GM18511 (cell line): Measurements from ENCODE around the gene HOXA9.

Experiments
- ATAC-seq: cut with Tn5 transposase; IDR thresholded peaks from one replicate; pipeline ENCODE4 v1.9.1; 2021; ENCODE audit warnings: mild to moderate bottlenecking, moderate library complexity; ENCODE audit not compliant: unreplicated experiment

HOXA9 gene

GRCh38 chr7:27201580-27202017 lies 36.3 kb upstream of the HOXA9 start:
- no peak for ATAC-seq

DNA sequence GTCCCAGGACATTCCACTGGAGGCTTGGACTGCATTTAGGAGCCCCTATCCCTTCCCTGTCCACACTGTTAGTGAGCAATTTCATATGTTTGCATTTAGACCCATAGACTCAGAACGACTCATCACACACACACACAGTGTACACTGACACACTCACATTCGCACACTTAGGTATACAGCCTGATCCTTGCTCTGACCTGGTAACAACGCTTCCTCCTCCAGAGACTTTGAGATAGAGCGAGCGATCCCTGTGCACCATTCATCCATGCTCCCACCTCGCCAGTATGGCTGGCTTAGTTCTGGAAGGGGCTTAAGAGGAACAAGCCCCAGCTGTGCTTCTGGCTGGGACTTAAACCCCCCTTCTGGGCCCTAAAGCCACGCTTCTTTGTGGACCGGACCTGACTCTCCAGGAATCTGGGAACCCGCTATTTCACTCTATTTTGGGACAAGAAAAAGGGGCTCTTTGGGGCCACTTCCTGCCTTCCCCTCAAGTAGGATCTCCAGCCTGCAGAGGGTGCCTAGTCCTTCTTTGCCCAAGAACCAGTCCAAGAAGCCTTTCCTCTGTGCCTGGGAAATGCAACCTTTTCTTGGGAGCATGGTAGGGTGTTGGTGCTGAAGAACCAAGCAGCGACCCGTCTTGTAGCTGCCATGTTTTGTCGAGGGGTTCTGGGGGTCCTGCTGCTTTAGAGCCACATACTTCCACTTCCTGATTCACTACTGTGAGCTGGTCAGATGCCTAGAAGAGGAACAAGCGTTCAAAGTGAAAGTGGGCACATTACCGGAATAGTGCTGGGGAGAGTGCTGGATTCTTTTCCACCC lies 35.6 kb upstream of the HOXA9 start:
- no peak for ATAC-seq

- peak; percentile 50 for ATAC-seq
These were observed 34.8 kb upstream of the HOXA9 start, which contains the start of gene HOXA13 for GRCh38 chr7:27199849-27200760. HOXA13 (minus strand) TSS chr7:27200091; CDS start chr7:27200077, 14 bp downstream.

DNA sequence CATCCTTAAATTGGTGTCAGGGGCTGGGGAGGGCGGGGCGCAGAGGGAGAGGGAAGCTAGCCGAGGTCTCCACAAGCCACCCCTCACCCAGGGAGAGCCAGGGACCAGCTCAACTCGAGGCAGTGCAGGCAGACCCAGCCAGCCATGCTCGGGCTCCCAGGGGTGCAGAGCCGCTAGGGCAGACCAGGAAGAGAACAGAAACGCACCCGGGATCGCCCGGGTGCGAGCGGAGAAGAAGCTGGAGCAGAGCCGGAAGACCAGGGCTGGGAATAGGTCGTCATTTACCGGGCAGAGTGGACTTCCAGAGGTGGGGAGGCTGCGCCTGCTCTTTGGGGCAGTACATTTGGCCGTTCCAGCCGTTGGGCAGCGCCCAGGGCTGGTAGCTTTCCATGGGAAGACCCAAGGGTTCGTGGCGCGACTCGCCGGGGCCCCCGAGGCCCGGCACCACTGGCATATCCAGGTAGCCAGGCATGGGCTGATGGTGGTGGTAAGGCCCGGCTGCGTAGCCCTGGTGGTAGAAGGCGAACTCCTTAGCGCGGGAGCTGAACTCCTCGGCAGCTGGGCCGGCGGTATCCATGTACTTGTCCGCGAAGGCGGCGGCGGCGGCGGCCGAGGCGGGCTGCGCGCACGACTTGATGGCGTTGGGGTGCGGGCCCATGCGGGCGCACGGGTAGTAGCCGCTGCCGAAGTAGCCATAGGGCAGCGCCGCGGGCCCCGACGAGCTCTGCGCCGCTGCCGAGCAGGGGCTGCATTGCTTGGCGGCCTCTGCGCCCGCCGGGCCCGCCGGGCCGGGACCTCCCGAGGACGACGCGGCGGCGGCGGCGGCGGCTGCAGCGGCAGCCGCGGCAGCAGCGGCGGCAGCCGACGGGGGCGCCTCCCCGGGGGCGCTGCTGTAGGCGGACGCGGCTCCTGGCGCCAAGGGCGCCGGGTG lies 33.8 kb upstream of the HOXA9 start:
- no peak for ATAC-seq

DNA sequence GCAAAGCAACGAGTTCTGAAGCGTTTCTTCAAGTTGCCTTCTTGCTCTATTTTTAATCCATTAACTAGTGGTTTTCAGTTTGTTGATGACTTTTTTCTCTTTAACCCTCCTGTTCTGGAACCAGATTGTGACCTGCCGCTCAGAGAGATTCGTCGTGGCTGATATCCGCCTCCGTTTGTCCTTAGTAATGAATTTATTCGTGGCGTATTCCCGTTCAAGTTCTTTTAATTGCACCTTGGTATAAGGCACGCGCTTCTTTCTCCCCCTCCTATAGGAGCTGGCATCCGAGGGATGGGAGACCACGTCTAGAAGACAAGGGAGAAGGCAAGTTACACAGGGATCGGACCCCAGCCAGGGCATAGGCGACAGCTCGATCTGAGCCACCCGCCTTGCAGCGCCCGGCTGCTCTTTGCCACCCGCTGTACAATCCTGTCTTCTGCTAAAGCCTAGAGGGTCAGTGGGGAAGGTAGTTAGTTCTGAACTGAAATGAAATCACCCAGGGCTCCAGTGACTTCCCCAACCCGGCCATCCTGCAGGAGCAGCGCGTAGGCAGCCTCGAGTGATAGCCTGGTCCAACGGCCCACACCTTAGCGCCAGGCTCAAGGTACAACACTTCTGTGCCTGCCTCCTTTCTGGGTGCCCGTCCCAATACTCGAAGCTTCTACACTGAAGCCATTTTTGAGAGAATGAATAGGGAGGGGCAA lies 33.0 kb upstream of the HOXA9 start:
- no peak for ATAC-seq

DNA sequence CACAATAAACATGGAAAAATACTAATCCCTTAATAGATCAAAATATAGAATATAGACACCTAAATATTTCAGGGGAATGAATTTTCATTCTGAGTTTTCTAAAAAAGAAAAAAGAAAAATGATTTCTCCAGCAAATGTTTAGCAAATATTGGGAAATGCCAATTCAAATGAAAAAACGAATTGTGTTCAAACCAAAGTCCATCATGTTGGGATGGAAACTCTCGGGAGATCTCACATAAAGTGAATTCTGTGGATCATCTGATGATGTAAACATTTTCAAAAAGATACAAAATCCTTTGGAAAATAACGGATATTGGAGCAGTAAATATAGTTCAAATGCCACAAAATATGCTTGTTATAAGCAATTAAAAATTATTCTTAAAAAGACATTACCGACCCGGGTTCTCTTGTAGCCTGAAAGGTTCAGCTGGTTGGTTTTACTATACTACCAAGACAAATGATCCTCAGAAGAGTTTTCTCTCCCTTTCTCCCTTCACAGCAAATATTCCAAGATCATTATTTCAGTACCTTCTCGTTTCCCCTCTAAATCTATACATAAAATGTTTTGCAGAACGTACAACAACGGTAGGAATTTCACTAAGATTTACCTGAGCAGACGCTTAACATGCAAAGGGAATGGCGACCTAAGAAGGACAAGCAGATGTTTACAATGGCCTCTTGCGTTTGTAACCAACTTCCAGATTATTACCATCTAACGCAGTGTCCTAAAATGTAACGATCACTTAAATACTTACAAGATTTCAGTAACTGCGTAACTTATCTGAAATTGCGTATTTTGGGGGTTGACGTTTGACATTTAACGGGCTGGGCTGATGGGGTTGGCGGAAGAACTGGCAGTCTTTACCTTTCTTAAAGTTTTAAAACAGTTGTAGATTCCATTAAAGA lies 32.1 kb upstream of the HOXA9 start:
- ATAC-seq, result no peak

DNA sequence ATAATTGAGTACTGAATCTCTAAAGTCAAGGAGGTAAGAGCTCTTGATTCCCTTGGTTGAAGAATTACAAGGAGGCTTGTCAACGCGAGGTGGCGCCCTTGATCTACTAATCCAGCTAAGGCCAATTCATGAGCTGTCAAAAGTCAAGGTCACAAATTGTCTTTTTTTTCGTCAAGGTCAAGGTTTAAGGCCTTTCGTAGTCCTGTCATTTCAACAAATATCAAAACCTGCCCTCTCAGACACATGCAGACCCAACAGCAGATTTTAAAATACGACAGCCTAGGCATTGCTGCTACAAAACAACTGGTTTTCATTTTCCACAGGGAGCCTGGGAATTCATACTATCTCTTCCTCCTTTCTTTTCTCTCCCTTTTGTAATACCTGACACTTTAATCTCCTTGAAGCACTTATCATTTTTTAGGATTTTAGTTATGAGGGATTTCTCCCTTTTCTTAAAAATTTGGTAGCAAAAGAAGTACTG lies 31.0 kb upstream of the HOXA9 start:
- no peak for ATAC-seq

DNA sequence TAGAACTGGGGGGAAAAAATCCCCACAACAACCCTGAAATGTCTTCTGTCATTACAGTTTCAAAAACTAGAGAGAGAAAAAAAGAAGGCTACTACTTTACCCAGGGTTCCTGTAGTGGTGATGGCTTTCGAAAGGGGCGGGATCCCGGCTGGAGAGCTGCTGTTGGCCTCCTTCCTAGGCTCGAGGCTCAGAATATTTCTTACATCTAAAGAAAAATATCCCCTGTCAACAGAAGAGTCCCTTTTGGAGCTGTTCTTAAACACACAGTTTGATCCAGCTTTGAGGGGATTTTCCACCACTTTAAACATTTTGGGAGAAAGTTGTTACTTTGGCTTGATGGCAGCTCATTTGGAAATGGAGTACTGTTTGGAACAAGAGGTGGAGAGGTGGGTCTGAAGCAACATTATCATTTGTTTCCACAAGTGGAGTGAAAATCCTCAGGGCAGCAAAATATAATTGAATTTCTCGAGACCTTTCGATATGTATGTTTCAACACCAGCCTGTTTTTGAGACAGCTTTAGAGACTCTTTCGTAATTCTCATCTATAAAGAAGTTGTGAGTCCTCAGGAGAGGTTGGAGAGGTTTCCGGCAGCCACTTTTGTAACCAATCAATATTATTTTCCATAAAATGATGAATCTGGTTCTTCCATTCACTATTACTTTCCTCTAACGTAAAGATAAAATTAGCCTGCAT lies 29.5 kb upstream of the HOXA9 start:
- no peak for ATAC-seq

GRCh38 chr7:27194002-27194352 lies 28.6 kb upstream of the HOXA9 start:
- ATAC-seq, result no peak

DNA sequence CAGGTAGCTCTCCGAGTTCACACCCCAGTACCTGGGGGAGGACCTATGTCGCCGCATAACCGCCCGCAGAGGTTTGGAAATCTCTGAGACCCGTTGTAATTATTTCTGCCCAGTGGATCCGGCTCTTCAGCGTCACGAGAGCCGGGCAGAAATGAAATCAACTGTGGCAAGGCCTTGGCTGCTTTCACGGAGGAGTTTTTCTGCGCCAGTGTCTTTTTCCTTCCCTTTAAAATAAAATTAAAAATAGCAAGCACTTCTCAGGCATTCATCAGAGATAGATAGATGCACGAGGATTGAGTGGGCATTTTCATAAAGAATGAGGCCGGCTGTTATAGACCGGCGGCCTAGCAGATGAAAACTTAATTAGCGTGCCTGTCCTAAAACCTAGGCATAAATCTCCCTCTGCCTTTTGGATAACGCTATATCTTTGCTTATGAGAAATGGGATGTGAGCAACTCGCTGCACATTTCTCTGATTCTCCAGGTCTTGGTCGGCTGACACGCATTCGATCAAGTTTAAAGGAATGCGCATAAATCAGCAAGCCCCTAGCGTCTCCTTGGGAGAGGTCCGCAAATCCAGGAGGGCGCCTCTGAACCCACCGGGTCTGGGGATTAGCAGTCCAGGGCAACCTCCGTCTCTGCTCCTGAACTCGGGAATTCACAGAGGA lies 28.1 kb upstream of the HOXA9 start:
- no peak for ATAC-seq

GRCh38 chr7:27192546-27193334 lies 27.4 kb upstream of the HOXA9 start:
- ATAC-seq, result no peak

DNA sequence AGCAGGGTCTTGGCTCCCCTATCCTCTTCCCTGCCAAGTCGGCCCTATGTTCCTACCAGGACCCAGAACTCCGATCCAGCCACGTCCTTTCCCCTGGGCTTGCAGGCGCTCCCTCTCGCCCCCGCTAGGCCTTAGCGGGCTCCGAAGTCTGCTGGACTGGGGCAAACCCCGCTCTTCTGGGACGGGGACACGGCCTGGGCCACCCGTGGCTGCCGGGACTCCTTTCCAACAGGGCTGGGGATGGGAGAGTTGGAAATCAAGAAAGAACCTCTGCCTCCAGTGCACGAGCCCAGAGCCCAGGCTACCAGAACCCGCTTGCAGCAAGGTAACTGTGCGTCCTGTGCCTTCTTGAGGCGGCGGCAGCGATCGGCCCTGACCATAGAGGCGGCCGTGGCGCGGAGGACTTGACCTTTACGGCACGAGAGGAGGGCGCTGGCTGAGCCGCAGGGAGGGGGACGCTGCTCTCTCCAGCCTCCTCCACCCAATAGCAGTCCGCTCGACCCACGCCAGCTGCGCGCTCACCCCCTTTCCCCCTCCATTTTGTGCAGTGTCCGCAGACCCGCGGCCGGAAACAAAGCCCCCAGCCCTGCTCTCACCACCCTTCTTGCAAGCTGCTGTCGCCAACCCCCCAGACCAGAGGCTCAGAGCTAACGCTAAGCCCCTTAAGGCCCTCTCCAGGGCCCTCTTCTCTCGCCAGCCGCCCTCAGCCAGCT lies 26.7 kb upstream of the HOXA9 start:
- ATAC-seq, result no peak

- no peak for ATAC-seq
These were observed 25.9 kb upstream of the HOXA9 start for GRCh38 chr7:27191161-27191731.

GRCh38 chr7:27189997-27190748 lies 24.8 kb upstream of the HOXA9 start:
- ATAC-seq, result no peak

DNA sequence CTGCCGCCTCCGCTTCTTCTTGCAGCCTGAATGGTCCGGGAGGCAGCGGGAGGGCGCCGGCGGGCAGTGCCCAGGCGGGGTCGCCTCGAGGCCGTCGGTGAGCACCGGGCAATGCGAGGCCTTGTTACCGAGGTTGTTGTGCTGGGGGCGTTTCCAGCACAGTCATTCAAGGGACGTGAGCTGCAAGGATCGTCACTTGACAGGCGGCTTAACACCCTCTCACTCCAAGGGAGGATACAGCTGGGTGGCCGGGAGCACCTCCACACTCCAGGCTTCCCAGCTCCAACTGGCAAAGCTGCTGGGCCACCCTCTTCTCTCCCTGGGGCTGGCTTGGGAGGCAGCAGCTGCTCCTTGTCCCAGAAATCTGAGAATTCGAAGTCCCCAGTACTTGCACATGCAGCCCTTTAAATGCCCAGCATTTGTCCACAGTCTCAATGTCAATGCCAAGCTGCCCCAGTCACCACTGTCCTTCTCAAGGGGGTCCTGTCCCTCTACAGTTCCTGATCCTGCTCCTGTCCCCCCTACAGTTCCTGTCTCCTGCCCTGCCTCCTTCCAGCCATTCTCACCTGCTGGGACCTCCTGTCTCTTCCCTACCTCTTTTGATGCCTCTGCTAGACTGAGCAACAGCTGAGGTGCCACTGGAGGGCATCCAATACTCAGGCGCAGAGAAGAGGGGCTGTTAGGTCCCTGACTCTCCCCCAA lies 24.1 kb upstream of the HOXA9 start:
- no peak for ATAC-seq
